Measurements from ENCODE around the gene MTG2.
A peak's percentile ranks its signal among the peaks of the same experiment; 100 is the strongest.

The MTG2 gene

GRCh38 chr20:62182469-62183425 is at the start of gene MTG2:
Gene MTG2 (plus strand): TSS chr20:62183028. CDS start chr20:62193421, 10,393 bp downstream.
- peak; percentile 85 for DNase-seq (ENCODE audit: low read depth)

GRCh38 chr20:62133051-62133845 is 49.6 kb upstream of the MTG2 start:
- no peak for DNase-seq (ENCODE audit: low read depth)

GRCh38 chr20:62133864-62134263 is 49.0 kb upstream of the MTG2 start:
- DNase-seq (ENCODE audit: low read depth): no peak

GRCh38 chr20:62134735-62135231 is 48.0 kb upstream of the MTG2 start:
- no peak for DNase-seq (ENCODE audit: low read depth)

GRCh38 chr20:62135573-62136266 is 47.1 kb upstream of the MTG2 start:
- no peak for DNase-seq (ENCODE audit: low read depth)

- DNase-seq (ENCODE audit: low read depth): no peak
Measured at GRCh38 chr20:62136283-62137091, 46.3 kb upstream of the MTG2 start.

GRCh38 chr20:62137092-62137384 is 45.8 kb upstream of the MTG2 start:
- DNase-seq (ENCODE audit: low read depth): no peak

GRCh38 chr20:62137478-62138203 is 45.2 kb upstream of the MTG2 start:
- no peak for DNase-seq (ENCODE audit: low read depth)

GRCh38 chr20:62138204-62138543 is 44.7 kb upstream of the MTG2 start:
- no peak for DNase-seq (ENCODE audit: low read depth)

- DNase-seq (ENCODE audit: low read depth): no peak
Measured at GRCh38 chr20:62138912-62139311, 43.9 kb upstream of the MTG2 start.

GRCh38 chr20:62139636-62140035 is 43.2 kb upstream of the MTG2 start:
- no peak for DNase-seq (ENCODE audit: low read depth)

GRCh38 chr20:62141043-62141396 is 41.8 kb upstream of the MTG2 start:
- no peak for DNase-seq (ENCODE audit: low read depth)

GRCh38 chr20:62141397-62142251 is 41.2 kb upstream of the MTG2 start:
- DNase-seq (ENCODE audit: low read depth): no peak

GRCh38 chr20:62142252-62143080 is 40.4 kb upstream of the MTG2 start:
- DNase-seq (ENCODE audit: low read depth): no peak

- no peak for DNase-seq (ENCODE audit: low read depth)
Measured at GRCh38 chr20:62143081-62143956, 39.5 kb upstream of the MTG2 start, which contains the start of the genes PSMA7 and SS18L1. Gene PSMA7 (minus strand): TSS chr20:62143394. CDS start chr20:62143303, 91 bp downstream. Gene SS18L1 (plus strand): TSS chr20:62143769. CDS start chr20:62143821, 52 bp downstream.

- no peak for DNase-seq (ENCODE audit: low read depth)
Measured at GRCh38 chr20:62143957-62144825, 38.6 kb upstream of the MTG2 start.

- no peak for DNase-seq (ENCODE audit: low read depth)
Measured at GRCh38 chr20:62145688-62146018, 37.2 kb upstream of the MTG2 start.
